Subcutaneous adipose tissue (tissue), 4 donors: Measurements from ENCODE around the gene ITGB7. TPM values are rescaled to one million over a fixed set of nuclear protein-coding genes. Genes with fewer than 3 reads are reported as not detected.

Experiments
- CTCF ChIP-seq: fragments of 450-650 bp; IDR thresholded peaks from one replicate; pipeline ENCODE4 v1.5.1; 2016; ENCODE audit warnings: low read depth, mild to moderate bottlenecking, control low read depth, antibody characterized with exemption, moderate library complexity
- total RNA-seq, 4 donors: library from RNA; depleted of rRNA; stranded (reverse); fragments of >200 nt; gene quantifications; one replicate each; pipeline ENCODE4 v1.1.0, GENCODE V29; 2016

ITGB7 gene
- total RNA-seq, 4 donors from 2014 or later = 0.49 to 8.1 (median 3.0) TPM

DNA sequence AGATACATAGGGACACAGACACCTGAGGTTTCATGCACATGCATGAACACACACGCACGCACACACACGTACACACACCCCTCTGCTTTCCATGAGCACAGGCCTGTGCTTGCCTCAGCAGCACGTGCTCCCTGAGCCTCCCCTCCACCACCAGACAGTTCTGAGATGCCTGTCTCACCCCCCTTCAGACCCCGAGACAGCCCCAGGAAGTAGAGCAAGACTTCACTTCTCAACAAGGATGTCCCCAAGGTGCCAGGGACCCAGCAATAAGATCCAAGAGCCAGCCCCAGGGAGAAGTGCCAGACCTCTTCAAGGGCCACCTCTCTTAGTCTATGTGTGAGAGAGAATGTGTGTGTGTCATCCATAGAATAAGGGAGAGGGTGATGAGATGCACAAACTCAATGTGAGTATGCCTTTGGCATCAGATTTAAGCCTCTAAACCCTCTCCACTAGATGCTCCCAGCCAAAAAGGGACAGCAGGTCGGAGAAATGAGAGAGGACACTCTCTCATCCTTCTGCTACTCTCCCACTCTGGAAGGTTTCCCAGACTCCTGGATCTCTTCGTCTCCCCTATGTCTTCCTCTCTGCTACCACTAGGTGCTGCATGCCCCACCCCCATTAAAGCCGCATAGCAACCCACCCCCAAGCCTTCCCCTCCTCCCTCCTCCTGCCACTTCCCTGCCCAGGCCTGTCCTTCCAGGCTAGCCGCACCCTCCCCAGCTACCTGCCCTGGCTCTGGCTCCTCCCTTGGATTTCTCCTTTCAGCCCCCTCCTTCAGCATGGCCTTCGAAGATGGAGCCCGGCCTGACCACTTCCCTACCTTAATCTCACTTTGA is 17.2 kb upstream of the ITGB7 start:
- no peak for TF ChIP-seq CTCF

GRCh38 chr12:53223389-53224060 is 16.5 kb upstream of the ITGB7 start:
- no peak for TF ChIP-seq CTCF

GRCh38 chr12:53222806-53223261 is 15.8 kb upstream of the ITGB7 start:
- TF ChIP-seq CTCF = no peak

- TF ChIP-seq CTCF = no peak
These were observed 15.2 kb upstream of the ITGB7 start for GRCh38 chr12:53222170-53222721.

- no peak for TF ChIP-seq CTCF
These were observed 14.4 kb upstream of the ITGB7 start for GRCh38 chr12:53221203-53222080.

DNA sequence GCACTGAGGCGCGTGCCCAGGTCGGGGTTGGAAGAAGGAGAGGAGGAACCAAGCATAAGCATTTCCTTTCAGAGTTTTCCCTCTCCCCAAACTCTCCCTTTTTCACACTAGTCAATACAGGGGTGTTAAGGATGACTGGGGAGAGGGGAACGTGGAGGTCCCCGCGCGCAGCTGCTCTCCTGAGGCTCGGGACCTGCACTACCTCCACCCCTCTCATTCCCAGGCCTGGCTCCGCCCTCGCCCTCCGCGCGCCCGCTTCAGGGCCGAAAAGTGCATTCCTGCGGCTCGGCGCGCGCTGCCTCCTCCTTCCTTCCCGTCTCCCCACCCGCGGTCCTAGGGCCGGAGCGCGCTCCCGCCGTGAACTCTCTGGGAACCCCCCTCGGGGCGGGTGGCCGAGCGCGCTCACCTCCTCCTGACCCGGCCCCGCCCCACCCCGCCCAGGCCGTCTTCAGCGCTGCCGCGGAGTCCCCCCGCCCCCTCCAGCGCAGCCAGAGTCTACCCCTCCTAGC is 13.7 kb upstream of the ITGB7 start:
- no peak for TF ChIP-seq CTCF
